PC-3 (cell line): ENCODE results near the gene CSNK1D.

Experiments
- CTCF ChIP-seq: fragments of 300-600 bp; sonication (generic); conservative IDR thresholded peaks from 2 replicates; pipeline ENCODE4 v1.5.1; 2017; ENCODE audit warnings: antibody characterized with exemption, low read depth, mild to moderate bottlenecking, low read length
- EZH2phosphoT487 ChIP-seq: fragments of 300-600 bp; sonication (generic); IDR thresholded peaks from 2 replicates; pipeline ENCODE4 v1.6.1; 2018; ENCODE audit warnings: mild to moderate bottlenecking, antibody characterized with exemption, low read length, borderline replicate concordance

- TF ChIP-seq EZH2phosphoT487 = no peak
- TF ChIP-seq CTCF = no peak
Observed at GRCh38 chr17:82217120-82217529, 56.4 kb downstream of the CSNK1D start.
